HG03460 (cell line): Measurements from ENCODE around the gene ME3.

ENCODE experiments used
- ATAC-seq: cut with Tn5 transposase; IDR thresholded peaks from one replicate; pipeline ENCODE4 v1.9.1; 2021; ENCODE audit not compliant: unreplicated experiment

Gene ME3

GRCh38 chr11:86693518-86693917, 21.1 kb upstream of the ME3 start:
- no peak for ATAC-seq

GRCh38 chr11:86692746-86693145, 20.3 kb upstream of the ME3 start:
- no peak for ATAC-seq

GRCh38 chr11:86692317-86692716, 19.9 kb upstream of the ME3 start:
- ATAC-seq, result no peak

- ATAC-seq, result peak; percentile 79
Measured at GRCh38 chr11:86688398-86689179, 16.2 kb upstream of the ME3 start.

- no peak for ATAC-seq
Measured at GRCh38 chr11:86687185-86687778, 14.9 kb upstream of the ME3 start.

- ATAC-seq, result no peak
Measured at GRCh38 chr11:86686531-86686930, 14.1 kb upstream of the ME3 start.

- ATAC-seq, result no peak
Measured at GRCh38 chr11:86681483-86681756, 9.0 kb upstream of the ME3 start.

GRCh38 chr11:86680716-86681482, 8.5 kb upstream of the ME3 start:
- ATAC-seq, result no peak

- no peak for ATAC-seq
Measured at GRCh38 chr11:86678823-86679222, 6.4 kb upstream of the ME3 start.

- ATAC-seq, result no peak
Measured at GRCh38 chr11:86678296-86678695, 5.9 kb upstream of the ME3 start.

- ATAC-seq, result no peak
Measured at GRCh38 chr11:86676533-86677154, 4.2 kb upstream of the ME3 start.

GRCh38 chr11:86676010-86676409, 3.6 kb upstream of the ME3 start:
- no peak for ATAC-seq

GRCh38 chr11:86675017-86675416, 2.6 kb upstream of the ME3 start:
- no peak for ATAC-seq

GRCh38 chr11:86673872-86674750, 1.7 kb upstream of the ME3 start:
- no peak for ATAC-seq

- ATAC-seq, result no peak
Measured at GRCh38 chr11:86673055-86673843, 833 bp upstream of the ME3 start.

- ATAC-seq, result no peak
Measured at GRCh38 chr11:86671531-86672006, 847 bp downstream of the ME3 start.

- no peak for ATAC-seq
Measured at GRCh38 chr11:86670911-86671310, 1.5 kb downstream of the ME3 start.

GRCh38 chr11:86670181-86670580, 2.2 kb downstream of the ME3 start:
- no peak for ATAC-seq

GRCh38 chr11:86669424-86669823, 3.0 kb downstream of the ME3 start:
- no peak for ATAC-seq

GRCh38 chr11:86668929-86669328, 3.5 kb downstream of the ME3 start:
- ATAC-seq, result no peak
